Endothelial cell of umbilical vein (primary cell): ENCODE measurements around the gene ARMCX4. TPM values are rescaled to one million over a fixed set of nuclear protein-coding genes. Genes with fewer than 3 reads are reported as not detected.
A peak's percentile ranks its signal among the peaks of the same experiment; 100 is the strongest.

ENCODE experiments used
- BruUV-seq: library from RNA; stranded (reverse); fragments of 400-500 nt; replicated peaks from 2 replicates; lab custom pipeline; 2021; lab: Mats Ljungman, UMichigan
- CTCF ChIA-PET: fragments of 300-600, 350-600 bp; sonication (Branson Sonifier 250); formaldehyde crosslinking; loops from one replicate; lab custom pipeline; 2021; ENCODE audit warnings: antibody characterized with exemption, inconsistent platforms; lab: Charles Lee
- POLR2A ChIA-PET: fragments of 300-600, 350-600 bp; sonication (Branson Sonifier 250); formaldehyde crosslinking; loops from one replicate; lab custom pipeline; 2021; ENCODE audit warnings: antibody characterized with exemption, inconsistent platforms; lab: Charles Lee
- DNase-seq: peaks from one replicate; pipeline ENCODE4 v3.0.0-alpha.2; 2011; ENCODE audit warnings: low read depth, low spot score
- FAIRE-seq: peaks from 2 replicates; lab custom pipeline; 2011; peaks lifted over from hg19 to GRCh38; lab: Jason Lieb, UNC
- H2AFZ ChIP-seq: 2 replicates; pipeline ENCODE4 v1.6.0; 2012; ENCODE audit warnings: low read depth, low read length, control low read depth, inconsistent platforms
- H3K27ac ChIP-seq: 2 replicates; pipeline ENCODE4 v1.5.1; 2011; ENCODE audit warnings: low read depth, mild to moderate bottlenecking, control low read depth, low read length, moderate library complexity; ENCODE audit not compliant: insufficient read depth
- H3K27me3 ChIP-seq, 2 experiments: 2 replicates each; pipeline versions ENCODE4 v1.6.0 to v1.6.1; 2011; ENCODE audit warnings: low read length in 2 of 2, mixed read lengths in 1 of 2; ENCODE audit not compliant: control insufficient read depth in 2 of 2, insufficient read depth in 2 of 2
- H3K36me3 ChIP-seq, 2 experiments: 2 replicates in 1 of 2; 3 replicates in 1 of 2; pipeline ENCODE4 v1.5.1; 2011; ENCODE audit warnings: low read length in 2 of 2, mild to moderate bottlenecking in 1 of 2, moderate library complexity in 1 of 2; ENCODE audit not compliant: control insufficient read depth in 2 of 2, insufficient read depth in 2 of 2; ENCODE audit errors: extremely low read depth in 1 of 2
- H3K4me1 ChIP-seq: 3 replicates; pipeline ENCODE4 v1.5.1; 2011; ENCODE audit warnings: mild to moderate bottlenecking, low read length; ENCODE audit not compliant: control insufficient read depth, insufficient read depth; ENCODE audit errors: extremely low read depth
- H3K4me2 ChIP-seq: 2 replicates; pipeline ENCODE4 v1.6.1; 2011; ENCODE audit warnings: low read length, control low read depth, mixed read lengths; ENCODE audit not compliant: insufficient read depth
- H3K4me3 ChIP-seq, 3 experiments: fragments of 200-600 bp in 1 of 3; sonication (generic), shearing (Covaris generic) in 1 of 3; replicated peaks in 1 of 3; 2 replicates each; pipeline ENCODE4 v1.5.1; 2011 to 2016; ENCODE audit warnings: control low read depth in 3 of 3, low read length in 3 of 3, mild to moderate bottlenecking in 2 of 3, inconsistent platforms in 1 of 3, low read depth in 1 of 3, moderate library complexity in 1 of 3; ENCODE audit not compliant: insufficient read depth in 1 of 3
- H3K79me2 ChIP-seq: 2 replicates; pipeline ENCODE4 v1.6.0; 2012; ENCODE audit warnings: low read length, inconsistent platforms; ENCODE audit not compliant: control insufficient read depth, insufficient read depth
- H3K9ac ChIP-seq: replicated peaks from 2 replicates; pipeline ENCODE3; 2011; ENCODE audit warnings: low read length, control low read depth; ENCODE audit not compliant: insufficient read depth; ENCODE audit errors: extremely low read depth
- H3K9me1 ChIP-seq: replicated peaks from 3 replicates; pipeline ENCODE4 v1.6.0; 2011; ENCODE audit warnings: mild to moderate bottlenecking, low read length; ENCODE audit not compliant: control insufficient read depth, insufficient read depth; ENCODE audit errors: extremely low read depth
- H3K9me3 ChIP-seq: replicated peaks from 2 replicates; pipeline ENCODE4 v1.5.1; 2012; ENCODE audit warnings: low read length, inconsistent platforms; ENCODE audit not compliant: control insufficient read depth, insufficient read depth
- H4K20me1 ChIP-seq: replicated peaks from 2 replicates; pipeline ENCODE3; 2011; ENCODE audit warnings: mild to moderate bottlenecking, low read length; ENCODE audit not compliant: control insufficient read depth, insufficient read depth; ENCODE audit errors: extremely low read depth
- CTCF ChIP-seq, 2 donors: IDR thresholded peaks; 1 replicate in 1 of 2; 2 replicates in 1 of 2; pipeline ENCODE4 v1.5.1; 2011; ENCODE audit warnings: low read length in 2 of 2, mild to moderate bottlenecking in 2 of 2, moderate library complexity in 2 of 2, control low read depth in 1 of 2, inconsistent platforms in 1 of 2, low read depth in 1 of 2; ENCODE audit not compliant: insufficient read depth in 1 of 2; ENCODE audit errors: extremely low read depth in 1 of 2
- EZH2 ChIP-seq: IDR thresholded peaks from 2 replicates; pipeline ENCODE4 v1.6.1; 2012; ENCODE audit warnings: borderline replicate concordance, low read depth, mild to moderate bottlenecking, moderate library complexity, low read length, inconsistent platforms; ENCODE audit not compliant: severe bottlenecking
- FOS ChIP-seq: IDR thresholded peaks from 2 replicates; pipeline ENCODE4 v1.6.1; 2011; ENCODE audit warnings: mild to moderate bottlenecking, low read length, moderate library complexity, borderline replicate concordance; ENCODE audit not compliant: insufficient read depth
- GATA2 ChIP-seq: IDR thresholded peaks from 2 replicates; pipeline ENCODE4 v1.7.0; 2011; ENCODE audit warnings: low read depth, mild to moderate bottlenecking, moderate library complexity, mixed read lengths, low read length; ENCODE audit not compliant: insufficient read length, insufficient read depth
- JUN ChIP-seq: IDR thresholded peaks from 2 replicates; pipeline ENCODE4 v1.6.1; 2011; ENCODE audit warnings: borderline replicate concordance, low read depth; ENCODE audit not compliant: insufficient read length, insufficient read depth
- MAX ChIP-seq: IDR thresholded peaks from 2 replicates; pipeline ENCODE4 v1.6.1; 2011; ENCODE audit not compliant: insufficient read depth, insufficient read length
- MYC ChIP-seq: IDR thresholded peaks from one replicate; pipeline ENCODE4 v1.6.1; 2011; ENCODE audit warnings: mild to moderate bottlenecking, low read depth, low read length
- POLR2A ChIP-seq: IDR thresholded peaks from 2 replicates; pipeline ENCODE4 v1.6.1; 2012; ENCODE audit warnings: low read depth, mild to moderate bottlenecking, control low read depth, low read length
- POLR2AphosphoS5 ChIP-seq: IDR thresholded peaks from 2 replicates; pipeline ENCODE4 v1.6.1; 2012; ENCODE audit warnings: low read depth, mild to moderate bottlenecking, control low read depth, low read length, moderate library complexity; ENCODE audit not compliant: insufficient read depth
- dilution Hi-C: fragments of 300-500 bp; cut with MboI; formaldehyde crosslinking; loops from one replicate; pipeline ENCODE4 v1.15.0; 2019; ENCODE audit warnings: low sequenced_read_pairs; ENCODE audit not compliant: extremely low pct_ligation_motif_present
- intact Hi-C: fragments of 100-400 bp; cut with micrococcal nuclease; formaldehyde crosslinking; loops from one replicate; pipeline ENCODE4 v1.10.0; 2022
- polyA plus RNA-seq, 4 experiments: library from polyadenylated mRNA; depleted of rRNA in 3 of 4; stranded (reverse) in 3 of 4; unstranded in 1 of 4; fragments of >200 nt; gene quantifications; 2 replicates each; pipeline versions ENCODE4 v1.2.1 to v1.2.3, GENCODE V29; 2011 to 2012; ENCODE audit warnings: missing spikeins in 1 of 4
- total RNA-seq: library from RNA; stranded (reverse); gene quantifications from 2 replicates; pipeline ENCODE4 v1.2.3, GENCODE V29; 2021

The ARMCX4 gene
- total and polyA plus RNA-seq, 2 donors (not counting 3 experiments of a cell fraction or from before 2014, with no cell fraction given) = 4.7 to 19.9 TPM

GRCh38 chrX:101450961-101451360, 34.3 kb upstream of the ARMCX4 start:
- ChIA-PET POLR2A (no interaction called here), CTCF (no interaction called here)
- Histone ChIP-seq H3K4me2 (no peak overlapping the region), H4K20me1 (no peaks in the 10 kb centered on the region), H3K4me1 (peaks cover 7% of the 10 kb centered on the region), H3K36me3 (no peaks in the 10 kb centered on the region), H3K4me3 (no peak overlapping the region), H2AFZ (no peak overlapping the region), H3K27me3 (no peaks in the 10 kb centered on the region), H3K9me1 (no peaks in the 10 kb centered on the region), H3K79me2 (no peaks in the 10 kb centered on the region), H3K9ac (no peak overlapping the region), H3K9me3 (no peaks in the 10 kb centered on the region), H3K27ac (peak overlapping the region; percentile 34)
- TF ChIP-seq MYC (no peak), EZH2 (no peak), CTCF (IDR thresholded peaks at IDR 0.05; ENCODE audit: extremely low read depth in 1 of 2, insufficient read depth in 1 of 2, low read depth in 1 of 2, low read length in 2 of 2) (no peak), POLR2A (no peak), GATA2 (no peak), FOS (no peak), POLR2AphosphoS5 (no peak), MAX (no peak), JUN (no peak)
- DNase-seq (no peak), FAIRE-seq (no peak)
- BruUV-seq = no TSS peak
- intact Hi-C loops = no loop called here
- dilution Hi-C loops = no loop called here
